H1 (cell line): ENCODE data around the gene FGD6. TPM values are rescaled to one million over a fixed set of nuclear protein-coding genes. Genes with fewer than 3 reads are reported as not detected.

Source experiments
- CTCF ChIA-PET: fragments of 300-600 bp; sonication (Branson Sonifier 250); formaldehyde crosslinking; loops from one replicate; lab custom pipeline; 2021; ENCODE audit not compliant: partially characterized antibody; lab: Charles Lee
- POLR2A ChIA-PET: fragments of 300-600 bp; sonication (Branson Sonifier 250); formaldehyde crosslinking; loops from one replicate; lab custom pipeline; 2021; ENCODE audit warnings: inconsistent platforms; ENCODE audit not compliant: partially characterized antibody; lab: Charles Lee
- DNase-seq, 2 experiments: peaks; one replicate each; pipeline versions ENCODE4 v3.0.0 to v3.0.0-alpha.2; 2010 to 2022; ENCODE audit warnings: low spot score in 2 of 2, low read depth in 1 of 2, mixed read lengths in 1 of 2
- FAIRE-seq: peaks from 2 replicates; lab custom pipeline; 2011; peaks lifted over from hg19 to GRCh38; lab: Jason Lieb, UNC
- H2AFZ ChIP-seq: 2 replicates; pipeline ENCODE4 v1.8.1; 2012; ENCODE audit warnings: low read length, inconsistent platforms
- H2AK5ac ChIP-seq: 2 replicates; pipeline ENCODE4 v1.6.1; 2013; ENCODE audit warnings: low read depth, low read length
- H2BK120ac ChIP-seq: replicated peaks from 2 replicates; pipeline ENCODE3; 2013; ENCODE audit warnings: low read depth, low read length, inconsistent platforms
- H2BK12ac ChIP-seq: 2 replicates; pipeline ENCODE4 v1.6.1; 2013; ENCODE audit warnings: low read depth, low read length
- H2BK15ac ChIP-seq: 2 replicates; pipeline ENCODE4 v1.6.1; 2013; ENCODE audit warnings: low read length
- H2BK20ac ChIP-seq: 2 replicates; pipeline ENCODE4 v1.6.1; 2013; ENCODE audit warnings: low read length
- H2BK5ac ChIP-seq: 2 replicates; pipeline ENCODE4 v1.6.1; 2013; ENCODE audit warnings: low read depth, low read length
- H3K14ac ChIP-seq: 2 replicates; pipeline ENCODE4 v1.6.1; 2013; ENCODE audit warnings: inconsistent platforms; ENCODE audit not compliant: insufficient read length
- H3K18ac ChIP-seq: 2 replicates; pipeline ENCODE4 v1.6.1; 2013; ENCODE audit warnings: low read length; ENCODE audit errors: extremely low read depth
- H3K23ac ChIP-seq: 2 replicates; pipeline ENCODE4 v1.6.1; 2013; ENCODE audit warnings: inconsistent platforms; ENCODE audit not compliant: insufficient read length
- H3K23me2 ChIP-seq: 2 replicates; pipeline ENCODE4 v1.6.1; 2013; ENCODE audit warnings: low read depth, low read length
- H3K27ac ChIP-seq: 2 replicates; pipeline ENCODE4 v1.6.1; 2011; ENCODE audit warnings: low read depth, low read length, inconsistent platforms
- H3K27me3 ChIP-seq, 4 experiments: replicated peaks in 1 of 4; 1 replicate in 1 of 4; 2 replicates in 3 of 4; pipeline versions ENCODE4 v1.6.1 to v1.8.1; 2011 to 2013; ENCODE audit warnings: low read length in 3 of 4, mild to moderate bottlenecking in 3 of 4, inconsistent platforms in 2 of 4, mixed read lengths in 2 of 4, moderate library complexity in 1 of 4; ENCODE audit not compliant: control insufficient read depth in 3 of 4, insufficient read depth in 3 of 4; ENCODE audit errors: extremely low read depth in 1 of 4
- H3K36me3 ChIP-seq, 4 experiments: 2 replicates each; pipeline versions ENCODE4 v1.6.1 to v1.8.1; 2011 to 2013; ENCODE audit warnings: mild to moderate bottlenecking in 4 of 4, low read length in 3 of 4, moderate library complexity in 2 of 4, control low read depth in 1 of 4, inconsistent platforms in 1 of 4; ENCODE audit not compliant: insufficient read depth in 4 of 4, control insufficient read depth in 2 of 4
- H3K4ac ChIP-seq: replicated peaks from 2 replicates; pipeline ENCODE3; 2013; ENCODE audit warnings: low read length, low read depth, mixed read lengths, inconsistent platforms; ENCODE audit not compliant: insufficient read length
- H3K4me1 ChIP-seq, 4 experiments: replicated peaks in 1 of 4; 1 replicate in 1 of 4; 2 replicates in 3 of 4; pipeline versions ENCODE4 v1.6.1 to v1.8.1; 2011 to 2013; ENCODE audit warnings: low read length in 3 of 4, inconsistent platforms in 2 of 4, mixed read lengths in 1 of 4; ENCODE audit not compliant: insufficient read depth in 4 of 4, control insufficient read depth in 3 of 4
- H3K4me2 ChIP-seq, 2 experiments: 2 replicates each; pipeline versions ENCODE4 v1.6.1 to v1.8.1; 2011 to 2013; ENCODE audit warnings: low read depth in 2 of 2, low read length in 2 of 2, control low read depth in 1 of 2, inconsistent platforms in 1 of 2, mild to moderate bottlenecking in 1 of 2; ENCODE audit not compliant: insufficient read depth in 1 of 2
- H3K4me3 ChIP-seq, 4 experiments: fragments of 200-600, 300-600 bp in 1 of 4; sonication (generic), shearing (Covaris generic), sonication (Bioruptor Twin) in 1 of 4; 2 replicates each; pipeline versions ENCODE4 v1.5.1 to v1.8.1; 2011 to 2016; ENCODE audit warnings: low read length in 4 of 4, low read depth in 3 of 4, control low read depth in 2 of 4, inconsistent platforms in 2 of 4, mild to moderate bottlenecking in 2 of 4, mixed read lengths in 1 of 4, moderate library complexity in 1 of 4; ENCODE audit not compliant: insufficient read depth in 2 of 4; ENCODE audit errors: extremely low read depth in 1 of 4
- H3K56ac ChIP-seq: replicated peaks from 2 replicates; pipeline ENCODE3; 2013; ENCODE audit warnings: low read depth, mild to moderate bottlenecking, mixed read lengths, low read length, inconsistent platforms; ENCODE audit not compliant: insufficient read length
- H3K79me1 ChIP-seq: 2 replicates; pipeline ENCODE4 v1.6.1; 2013; ENCODE audit warnings: low read depth, low read length, control low read depth
- H3K79me2 ChIP-seq, 2 experiments: 2 replicates each; pipeline versions ENCODE4 v1.6.1 to v1.8.1; 2012 to 2013; ENCODE audit warnings: low read length in 2 of 2, mild to moderate bottlenecking in 2 of 2, inconsistent platforms in 1 of 2; ENCODE audit not compliant: insufficient read depth in 2 of 2, control insufficient read depth in 1 of 2
- H3K9ac ChIP-seq, 4 experiments: replicated peaks in 1 of 4; 1 replicate in 1 of 4; 2 replicates in 3 of 4; pipeline versions ENCODE4 v1.6.1 to v1.8.1; 2011 to 2013; ENCODE audit warnings: low read depth in 3 of 4, low read length in 3 of 4, control low read depth in 2 of 4, mild to moderate bottlenecking in 2 of 4, moderate library complexity in 2 of 4, inconsistent platforms in 1 of 4; ENCODE audit errors: extremely low read depth in 1 of 4
- H3K9me3 ChIP-seq, 2 experiments: 2 replicates each; pipeline versions ENCODE4 v1.6.1 to v1.8.1; 2012 to 2013; ENCODE audit warnings: mild to moderate bottlenecking in 2 of 2, moderate library complexity in 2 of 2, control low read depth in 1 of 2, inconsistent platforms in 1 of 2, low read depth in 1 of 2, low read length in 1 of 2, mixed read lengths in 1 of 2; ENCODE audit not compliant: insufficient read depth in 2 of 2
- H4K20me1 ChIP-seq, 2 experiments: replicated peaks in 1 of 2; 2 replicates each; pipeline versions ENCODE3 to v1.8.1; 2011 to 2013; ENCODE audit warnings: inconsistent platforms in 2 of 2, low read length in 2 of 2, mild to moderate bottlenecking in 1 of 2; ENCODE audit not compliant: insufficient read depth in 2 of 2, control insufficient read depth in 1 of 2
- H4K5ac ChIP-seq: 2 replicates; pipeline ENCODE4 v1.6.1; 2013; ENCODE audit warnings: low read length, low read depth, mixed read lengths, inconsistent platforms; ENCODE audit not compliant: insufficient read length
- H4K8ac ChIP-seq: 2 replicates; pipeline ENCODE4 v1.8.0; 2013; ENCODE audit warnings: mild to moderate bottlenecking, moderate library complexity, low read length, inconsistent platforms; ENCODE audit not compliant: insufficient read depth; ENCODE audit errors: extremely low read depth
- H4K91ac ChIP-seq: replicated peaks from 2 replicates; pipeline ENCODE3; 2013; ENCODE audit warnings: low read length, mixed read lengths, inconsistent platforms; ENCODE audit not compliant: insufficient read length
- HDAC6 ChIP-seq: IDR thresholded peaks from one replicate; pipeline ENCODE4 v1.7.1; 2012; ENCODE audit warnings: low read depth, mild to moderate bottlenecking, inconsistent platforms, low read length, moderate library complexity
- MAFK ChIP-seq: IDR thresholded peaks from 2 replicates; pipeline ENCODE4 v1.6.1; 2012; ENCODE audit warnings: low read depth, mild to moderate bottlenecking, improper control_type of control experiment, low read length
- WGBS, 2 experiments: shearing (Covaris generic) in 1 of 2; methylation state at CpG; one replicate each; pipeline versions ENCODE4 v1.1.6 to v1.1.7; 2013 to 2015; ENCODE audit warnings: low lambda C conversion rate in 2 of 2, mixed read lengths in 2 of 2, inconsistent platforms in 1 of 2, low coverage in 1 of 2, missing lambda C conversion rate in 1 of 2; ENCODE audit not compliant: insufficient replicate concordance in 2 of 2, insufficient coverage in 1 of 2, insufficient read length in 1 of 2; ENCODE audit errors: extremely low coverage in 1 of 2, missing lambda C conversion rate in 1 of 2; 5-methylcytosine and 5-hydroxymethylcytosine counted together
- polyA plus RNA-seq, 7 experiments: library from polyadenylated mRNA; depleted of rRNA in 3 of 7; stranded (reverse) in 5 of 7; unstranded in 2 of 7; fragments of >200 nt in 5 of 7; fragments of 200-250 nt in 2 of 7; gene quantifications; 1 replicate in 5 of 7; 2 replicates in 1 of 7; 4 replicates in 1 of 7; pipeline versions ENCODE4 v1.2.1 to v1.2.3, GENCODE V29; 2011 to 2013; ENCODE audit warnings: missing spikeins in 2 of 7, mixed read lengths in 2 of 7
- total RNA-seq: library from RNA; stranded (reverse); fragmentation: NEBNext Ultra II Directional; extraction: Animal tissue kit (Norgen Biotek cat#: 25700); gene quantifications from 2 replicates; pipeline ENCODE4 v1.2.1, GENCODE V29; 2021

The FGD6 gene
- total and polyA plus RNA-seq, 2 of the 8 experiments (the other 6 are each of a cell fraction or from before 2014, with no cell fraction given) = 12.2 to 24.3 TPM

- Histone ChIP-seq H2AFZ (no peak overlapping the region), H3K23me2 (no peaks in the 10 kb centered on the region), H3K4me1 (peaks cover 0 to 5% (median 0%) of the 10 kb centered on the region in 4 experiments; a peak in 1 of 7 replicates), H2BK12ac (no peak overlapping the region), H3K9ac (no peak overlapping the region), H4K5ac (no peak overlapping the region), H2AK5ac (no peak overlapping the region), H2BK15ac (no peak overlapping the region), H4K8ac (no peak overlapping the region), H4K91ac (no peak overlapping the region), H3K14ac (no peak overlapping the region), H2BK5ac (no peak overlapping the region), H2BK20ac (no peak overlapping the region), H3K56ac (no peak overlapping the region), H3K79me1 (peaks cover 12% of the 10 kb centered on the region), H3K27ac (no peak overlapping the region), H3K4me2 (no peak overlapping the region), H4K20me1 (peaks cover 0 to 6% of the 10 kb centered on the region in 2 experiments), H3K18ac (no peak overlapping the region), H3K27me3 (no peaks in the 10 kb centered on the region), H3K4ac (no peak overlapping the region), H3K4me3 (no peak overlapping the region), H3K79me2 (peaks cover 12 to 96% of the 10 kb centered on the region in 2 experiments), H3K36me3 (peaks cover 0 to 22% (median 3%) of the 10 kb centered on the region in 4 experiments; a peak in 4 of 8 replicates), H3K9me3 (no peaks in the 10 kb centered on the region), H2BK120ac (no peak overlapping the region), H3K23ac (no peak overlapping the region)
- DNase-seq (no peak), FAIRE-seq (peak; percentile 24)
- POLR2A ChIA-PET = interaction anchor here (1.1 kb wide), 1 partner anchor 79 kb away, joined by 3 read pairs; no protein-coding TSS in a partner anchor
- 93% methylated on average over 8 of the region's 8 CpGs; no CpG with 5 or more reads in 1 of the 2 experiments for WGBS, 2 experiments
- TF ChIP-seq MAFK (peak; percentile 56), HDAC6 (no peak)
- CTCF ChIA-PET = interaction anchor here (1.2 kb wide), 2 partner anchors 107 to 112 kb away, joined by 3 read pairs; no protein-coding TSS in a partner anchor
Measured at GRCh38 chr12:95224202-95225170, 7.2 kb upstream of the FGD6 start.
